ENCODE results near the gene SHE.
A peak's percentile ranks its signal among the peaks of the same experiment; 100 is the strongest.
"Not testable (repeated sequence)": the region's sequence is repeated elsewhere in the genome, so short reads cannot be mapped to it uniquely, and the experiment has no call there.

SHE gene

DNA sequence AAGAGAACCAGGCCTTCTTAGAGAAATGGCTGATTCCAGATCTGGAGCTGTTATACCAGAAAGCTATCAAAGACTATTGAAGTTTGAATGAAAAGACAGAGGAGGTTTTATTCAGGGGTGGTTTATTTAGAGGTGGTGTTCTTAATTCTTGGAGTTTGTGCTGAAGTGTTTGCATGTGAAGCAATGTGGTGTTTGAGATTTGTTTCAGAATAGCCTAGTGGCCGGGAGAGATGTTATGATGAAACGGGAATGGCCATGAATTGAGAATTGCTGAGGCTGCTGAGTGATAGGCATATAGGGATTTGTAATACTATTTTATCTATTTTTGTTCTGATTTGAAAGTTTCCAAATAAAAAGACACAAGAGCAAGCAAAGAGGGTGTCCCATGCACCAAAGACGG, 10.5 kb upstream of the SHE start:
- DNase-seq = no peak

DNA sequence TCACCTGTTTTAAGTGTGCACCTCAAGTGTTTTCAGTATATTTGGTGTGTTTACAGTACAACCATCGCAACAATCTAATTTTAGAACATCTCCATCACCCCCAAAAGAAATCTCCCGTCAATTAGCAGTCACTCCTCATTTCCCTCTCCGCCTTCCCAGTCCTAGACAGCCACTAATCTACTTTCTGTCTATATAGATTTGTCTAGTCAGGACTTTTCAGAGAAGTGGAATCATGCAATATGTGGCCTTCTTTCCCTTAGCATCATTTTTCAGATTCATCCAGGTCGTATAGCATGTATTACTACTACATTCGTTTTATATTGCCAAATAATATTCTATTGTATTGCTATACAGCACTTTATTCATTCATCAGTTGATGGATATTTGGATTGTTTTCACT, 1.7 kb upstream of the SHE start:
- DNase-seq = no peak

DNA sequence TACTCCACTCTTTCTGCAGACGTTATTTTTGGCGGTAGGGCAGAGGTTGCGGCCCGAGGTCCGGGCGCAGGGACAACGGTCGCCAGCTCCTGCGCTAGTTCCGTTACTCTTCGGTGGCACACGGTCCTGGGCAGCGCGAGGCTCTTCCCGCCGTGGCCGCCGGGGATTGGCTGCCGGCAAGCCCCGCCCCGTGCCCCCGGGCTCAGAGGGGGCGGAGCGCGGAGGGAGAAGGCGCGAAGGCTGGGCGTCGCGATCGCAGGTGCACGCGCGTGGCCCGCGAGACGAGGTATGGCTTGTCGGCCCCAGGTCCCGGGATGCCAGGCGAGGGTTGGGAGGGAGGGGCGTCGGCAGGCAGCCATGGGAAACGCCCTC, 518 bp upstream of the SHE start:
- no peak for DNase-seq

DNA sequence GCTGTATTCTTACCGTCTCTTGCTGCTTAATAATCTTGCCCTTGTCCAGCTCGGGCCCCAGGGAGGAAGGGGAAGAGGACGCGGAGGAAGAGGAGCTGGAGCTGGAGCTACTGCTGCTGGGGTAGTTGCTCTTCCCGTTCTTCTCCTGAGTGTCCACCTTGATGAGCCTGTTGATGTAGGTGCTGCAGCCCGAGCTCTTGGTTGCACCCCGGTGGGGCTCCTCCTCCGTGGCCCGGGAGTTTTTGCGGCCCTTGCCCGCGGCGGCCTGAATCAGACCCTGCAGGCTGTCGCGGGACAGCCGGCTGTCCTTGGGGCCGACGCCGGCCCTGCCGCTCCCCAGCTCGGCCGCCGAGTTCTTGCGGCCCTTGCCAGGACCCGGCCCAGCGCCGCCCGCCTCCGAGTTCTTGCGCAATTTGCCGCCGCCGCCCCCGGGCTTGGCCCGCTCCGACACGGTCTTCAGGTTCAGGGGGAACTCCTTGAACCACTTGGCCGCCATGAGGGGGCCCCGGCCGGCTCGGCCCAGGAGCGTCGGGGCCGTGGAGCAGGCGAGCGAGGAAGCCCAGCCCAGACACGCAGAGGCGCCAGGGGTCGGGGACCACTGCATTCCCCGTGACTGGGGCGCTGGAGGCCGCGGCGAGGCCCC, 668 bp downstream of the SHE start:
- no peak for DNase-seq

DNA sequence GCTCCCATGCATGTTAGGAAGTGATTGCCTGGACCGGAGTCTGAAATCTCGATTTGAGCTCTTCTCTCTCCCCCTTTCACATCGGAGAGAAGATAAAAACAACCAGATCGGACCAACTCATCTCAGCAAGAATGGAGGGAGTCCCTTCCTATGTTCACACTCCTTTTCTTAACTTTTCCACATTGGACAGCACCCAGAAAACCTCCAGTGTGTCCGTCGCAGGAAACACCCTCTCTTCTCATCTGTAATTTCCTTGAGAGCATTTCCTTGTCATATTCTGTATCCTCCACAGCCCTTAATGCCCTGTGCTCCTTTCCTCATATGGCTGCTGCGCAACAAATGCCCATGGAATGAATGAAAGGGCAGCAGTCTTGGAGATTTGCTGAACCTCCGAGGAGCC, 1.7 kb downstream of the SHE start:
- no peak for DNase-seq

DNA sequence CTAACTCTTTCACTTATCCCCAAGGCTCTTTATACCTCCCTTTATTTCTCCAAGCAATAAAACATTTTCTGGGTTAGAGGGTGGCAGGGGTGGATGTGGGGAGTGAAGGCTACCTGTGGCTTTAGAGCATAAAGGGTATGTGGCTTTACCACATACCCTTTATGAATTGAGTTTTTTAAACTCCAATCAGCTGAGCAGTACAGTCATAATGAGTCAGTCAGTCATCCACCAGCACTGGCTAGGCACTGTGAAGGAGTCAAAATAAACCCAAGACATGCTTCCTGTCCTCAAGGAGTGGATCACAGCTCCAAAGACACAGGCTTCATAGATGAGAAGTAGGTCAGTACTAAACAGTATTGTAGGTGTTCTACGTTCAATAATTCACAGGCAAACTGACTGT, 2.8 kb downstream of the SHE start:
- no peak for DNase-seq

DNA sequence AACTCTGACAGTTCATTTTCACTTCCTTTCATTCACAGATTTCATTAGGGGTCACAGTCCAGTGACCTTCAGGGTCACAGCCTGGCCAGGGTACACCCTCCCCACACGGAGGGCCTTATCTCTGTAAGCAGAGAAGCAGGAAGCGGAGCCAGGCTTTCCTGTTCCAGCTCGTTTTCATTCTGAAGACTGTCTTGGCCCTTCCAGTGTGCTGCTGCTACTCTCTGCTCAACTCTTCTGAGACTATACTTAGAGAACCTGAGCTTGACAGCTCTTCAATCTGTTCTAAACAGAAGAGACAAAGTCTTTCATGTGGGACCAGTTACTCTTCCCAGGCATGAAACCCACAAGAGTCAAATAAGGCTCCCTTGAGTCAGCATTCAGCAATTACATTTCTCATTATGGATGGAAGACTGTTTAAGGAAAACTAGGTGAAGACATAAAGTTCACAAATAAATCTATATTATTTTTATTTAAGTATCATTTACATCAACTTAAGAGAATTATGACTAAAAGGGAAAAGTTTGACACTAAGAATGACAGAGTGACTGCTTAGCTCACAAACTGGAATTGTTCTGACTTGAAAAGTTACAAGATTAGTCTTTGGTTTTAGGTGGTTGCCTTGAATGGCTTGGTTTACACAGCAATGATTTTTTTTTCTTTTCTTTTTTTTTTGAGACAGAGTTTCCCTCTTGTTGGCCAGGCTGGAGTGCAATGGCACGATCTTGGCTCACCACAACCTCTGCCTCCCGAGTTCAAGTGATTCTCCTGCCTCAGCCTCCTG, 5.0 kb downstream of the SHE start:
- DNase-seq = no peak

DNA sequence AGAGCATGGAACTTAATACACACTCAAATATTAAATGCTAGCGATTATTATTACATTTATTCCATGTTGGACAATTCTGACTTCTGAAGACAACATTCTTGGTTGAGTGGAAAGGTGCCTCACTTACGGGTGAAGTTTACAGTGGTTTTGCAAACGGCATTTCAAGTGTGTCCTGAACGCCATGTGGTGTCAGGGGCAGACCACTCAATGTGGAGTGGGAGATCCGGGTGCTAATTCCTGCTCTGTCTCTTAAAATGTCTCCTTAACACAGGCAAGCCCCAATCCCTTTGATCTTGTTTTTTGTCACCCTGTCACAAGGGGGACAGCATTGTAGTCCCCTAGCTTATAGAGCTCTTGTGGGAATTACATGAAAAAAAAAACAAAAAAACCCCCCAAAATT, 5.8 kb downstream of the SHE start:
- no peak for DNase-seq

DNA sequence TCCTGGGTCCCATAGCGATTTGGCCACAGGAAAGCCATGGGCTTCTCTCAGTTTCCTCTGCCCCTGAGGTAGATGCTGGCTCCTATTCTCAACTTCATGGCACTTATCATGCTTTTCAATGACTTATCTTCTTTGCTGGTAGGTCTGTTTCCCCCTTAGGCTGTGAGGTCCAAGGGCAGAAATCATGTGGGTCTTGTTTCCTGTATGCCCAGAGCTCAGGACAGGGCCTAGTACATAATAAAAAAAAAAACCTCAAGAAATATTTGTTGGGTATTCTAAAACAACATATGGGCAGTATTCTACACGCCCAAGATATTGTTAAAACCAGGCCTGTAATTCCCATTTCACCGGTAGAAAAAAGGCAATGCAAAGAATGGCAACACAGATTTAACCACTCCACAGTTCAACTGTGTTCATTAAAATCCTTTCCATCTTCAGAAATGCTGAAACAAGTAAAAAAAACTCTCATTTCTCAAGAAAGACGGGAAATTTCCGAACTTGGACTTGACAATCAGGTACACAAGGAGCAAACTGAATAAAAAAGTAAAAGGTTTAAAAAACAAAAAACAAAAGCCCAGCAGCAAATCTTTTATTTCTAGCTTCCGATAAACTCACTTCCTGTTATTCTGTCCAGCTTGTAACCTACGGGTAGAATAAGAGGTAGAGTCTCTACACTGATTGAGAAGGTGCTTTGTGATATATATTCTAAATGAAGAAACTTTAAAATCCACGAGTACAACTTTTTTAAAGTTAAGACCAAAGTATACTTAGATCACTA, 6.5 kb downstream of the SHE start:
- no peak for DNase-seq

DNA sequence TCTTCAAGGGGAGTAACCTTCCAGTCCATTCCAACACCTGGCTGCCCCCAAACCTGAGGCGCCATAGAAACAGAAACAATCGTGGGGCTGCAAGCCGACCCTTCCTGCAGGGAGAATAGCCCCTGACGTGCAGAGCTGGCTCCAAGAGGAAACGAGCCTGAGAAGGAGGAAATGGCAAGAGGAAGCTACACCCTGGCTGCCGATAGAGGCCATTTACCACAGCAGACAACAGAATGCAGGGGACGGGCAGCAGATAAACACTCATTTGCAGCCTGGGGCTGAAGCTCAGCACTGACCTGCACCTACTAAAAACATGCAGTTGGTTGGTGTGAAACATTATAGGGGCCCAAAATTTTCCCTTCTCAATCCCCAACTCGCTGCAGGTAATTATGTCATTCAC, 8.9 kb downstream of the SHE start:
- no peak for DNase-seq

DNA sequence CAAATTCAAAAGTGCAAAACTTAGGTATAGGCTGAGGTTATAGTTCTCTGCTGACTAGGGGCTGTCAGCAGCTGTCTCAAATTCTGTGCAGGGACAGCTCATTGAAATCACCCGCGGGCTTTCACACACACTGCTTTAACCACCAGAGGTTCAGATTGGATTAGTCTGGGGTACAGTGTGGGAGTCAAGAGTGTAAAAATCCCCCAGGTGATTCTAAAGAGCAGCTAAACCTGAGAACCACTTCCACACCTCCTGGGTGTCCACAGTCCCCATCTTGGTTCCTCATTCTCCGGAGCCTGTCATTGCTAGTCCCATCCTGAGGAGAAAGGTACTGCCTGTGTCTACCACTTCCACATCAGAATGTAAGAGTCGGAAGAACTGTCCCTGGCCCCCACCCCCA, 10.1 kb downstream of the SHE start:
- DNase-seq = no peak

DNA sequence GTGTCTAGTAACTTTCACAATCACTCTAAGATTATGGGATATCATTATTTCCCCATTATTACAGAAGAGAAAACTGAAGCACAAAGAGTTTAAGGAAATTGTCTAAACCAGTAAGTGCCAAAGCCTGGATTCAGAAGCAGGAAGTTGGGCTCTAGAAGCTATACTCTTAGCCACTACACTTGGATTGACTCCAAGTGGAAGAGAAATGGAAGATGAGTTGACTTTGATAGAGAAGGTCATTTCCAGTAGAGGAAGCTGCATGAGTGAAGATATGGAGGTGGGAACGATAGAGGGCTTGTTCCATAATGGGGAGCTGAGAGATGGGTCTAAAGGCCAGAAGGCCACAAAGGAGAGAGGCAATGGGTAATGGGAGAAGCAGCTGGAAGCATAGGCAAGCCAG, 11.9 kb downstream of the SHE start:
- no peak for DNase-seq

DNA sequence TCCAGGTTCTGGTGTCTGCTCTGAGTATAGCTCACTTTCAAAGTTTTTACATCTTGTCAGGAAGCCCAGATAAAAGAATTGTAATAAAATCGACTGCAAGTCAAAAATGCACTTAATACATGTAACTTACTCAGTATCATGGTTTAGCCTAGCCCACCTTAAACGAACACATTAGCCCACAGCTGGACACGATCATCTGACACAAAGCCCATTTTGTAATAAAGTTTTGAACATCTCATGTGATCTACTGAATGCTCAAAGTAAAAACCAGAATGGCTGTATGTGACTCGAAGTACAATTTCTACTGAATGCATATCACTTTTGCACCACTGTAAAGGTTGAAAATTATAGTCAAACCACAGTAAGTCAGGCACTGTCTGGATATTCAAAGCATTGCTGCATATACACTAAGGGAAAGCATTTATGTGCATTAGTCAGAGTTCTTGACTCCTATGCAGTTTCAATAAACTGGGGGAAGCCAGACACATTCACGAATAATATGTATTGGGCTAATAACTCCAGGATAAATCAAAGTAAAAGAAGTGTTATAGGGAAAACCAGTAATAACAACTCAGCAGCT, 12.4 kb downstream of the SHE start:
- DNase-seq = no peak

DNA sequence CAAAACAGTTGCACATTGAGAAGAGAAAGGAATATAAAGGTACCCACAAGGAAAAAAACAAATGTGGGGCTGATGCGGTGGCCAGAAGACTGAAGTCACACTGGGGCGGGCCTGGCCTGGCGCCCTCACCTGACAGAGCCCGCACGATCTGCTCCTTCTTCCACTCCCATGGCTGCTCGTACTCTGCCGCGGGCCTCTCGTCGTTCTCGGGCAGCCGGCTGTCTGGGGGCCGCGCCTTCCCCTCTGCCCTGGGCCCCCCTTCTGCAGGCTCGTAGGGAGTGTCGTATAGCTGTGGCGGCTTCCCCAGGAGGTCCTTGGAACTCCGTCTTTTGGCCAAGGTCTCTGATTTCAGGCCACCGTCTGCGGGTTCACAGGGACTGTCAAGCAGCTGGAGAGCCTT, 13.3 kb downstream of the SHE start:
- no peak for DNase-seq

DNA sequence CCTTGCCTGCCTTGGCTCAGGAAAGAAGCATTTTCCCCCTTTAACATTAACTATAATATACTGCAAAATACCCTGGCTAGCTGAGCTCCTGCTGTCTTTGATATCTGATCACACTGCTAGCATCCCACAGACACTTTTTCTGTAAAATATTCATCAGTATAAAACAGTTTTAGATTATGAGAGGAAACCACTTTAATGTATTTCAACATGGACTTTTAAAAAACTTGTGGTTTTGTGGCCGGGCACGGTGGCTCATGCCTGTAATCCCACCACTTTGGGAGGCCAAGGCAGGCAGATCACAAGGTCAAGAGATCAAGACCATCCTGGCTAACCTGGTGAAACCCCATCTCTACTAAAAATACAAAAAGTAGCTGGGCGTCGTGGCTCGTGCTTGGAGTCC, 15.5 kb downstream of the SHE start:
- DNase-seq = not testable (repeated sequence)

DNA sequence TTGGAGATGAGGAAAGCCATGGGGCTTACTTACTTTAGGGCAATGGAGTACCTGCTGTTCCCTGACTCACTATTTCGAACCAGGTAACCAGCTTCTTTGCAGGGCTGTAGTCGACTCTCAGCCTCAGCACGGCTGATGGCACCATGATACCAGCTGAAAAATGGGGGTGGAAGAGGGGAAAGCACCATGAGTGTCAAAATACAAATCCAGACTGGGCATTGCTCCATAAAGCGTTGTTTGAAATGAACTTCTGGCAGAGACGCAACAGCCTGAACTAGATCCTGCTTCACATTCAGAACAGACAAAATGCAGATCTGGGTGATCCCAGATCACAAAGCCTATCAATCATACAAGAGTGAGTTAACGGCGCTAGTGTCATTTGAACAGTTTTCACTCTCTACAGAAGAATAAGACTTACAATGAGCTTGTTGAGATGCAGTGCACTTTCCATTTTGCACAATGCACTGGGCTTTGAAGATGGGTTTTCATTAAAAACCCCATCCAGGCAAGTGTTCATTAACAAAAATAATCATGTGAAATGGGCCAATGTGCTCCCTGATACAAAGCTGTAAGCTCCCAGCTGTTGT, 16.2 kb downstream of the SHE start:
- no peak for DNase-seq

DNA sequence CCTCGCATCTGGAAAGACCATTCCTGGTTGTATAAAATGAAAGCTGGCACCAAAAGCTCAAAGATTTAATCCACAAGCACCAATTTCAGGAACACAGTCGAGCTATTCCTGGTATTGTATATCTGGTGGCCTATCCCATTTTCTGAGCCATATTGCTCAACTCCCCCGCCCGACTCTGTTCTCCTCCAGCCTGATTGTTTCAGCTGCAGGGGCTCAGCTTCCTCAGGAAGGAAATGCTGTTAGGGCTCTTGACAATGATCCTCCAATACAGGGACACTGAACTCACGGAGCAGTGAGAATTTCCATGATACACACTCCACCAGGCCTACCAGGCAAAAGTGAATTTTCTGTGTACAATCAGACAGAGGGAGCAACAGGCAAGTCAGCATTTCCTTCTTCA, 17.1 kb downstream of the SHE start:
- DNase-seq = no peak

DNA sequence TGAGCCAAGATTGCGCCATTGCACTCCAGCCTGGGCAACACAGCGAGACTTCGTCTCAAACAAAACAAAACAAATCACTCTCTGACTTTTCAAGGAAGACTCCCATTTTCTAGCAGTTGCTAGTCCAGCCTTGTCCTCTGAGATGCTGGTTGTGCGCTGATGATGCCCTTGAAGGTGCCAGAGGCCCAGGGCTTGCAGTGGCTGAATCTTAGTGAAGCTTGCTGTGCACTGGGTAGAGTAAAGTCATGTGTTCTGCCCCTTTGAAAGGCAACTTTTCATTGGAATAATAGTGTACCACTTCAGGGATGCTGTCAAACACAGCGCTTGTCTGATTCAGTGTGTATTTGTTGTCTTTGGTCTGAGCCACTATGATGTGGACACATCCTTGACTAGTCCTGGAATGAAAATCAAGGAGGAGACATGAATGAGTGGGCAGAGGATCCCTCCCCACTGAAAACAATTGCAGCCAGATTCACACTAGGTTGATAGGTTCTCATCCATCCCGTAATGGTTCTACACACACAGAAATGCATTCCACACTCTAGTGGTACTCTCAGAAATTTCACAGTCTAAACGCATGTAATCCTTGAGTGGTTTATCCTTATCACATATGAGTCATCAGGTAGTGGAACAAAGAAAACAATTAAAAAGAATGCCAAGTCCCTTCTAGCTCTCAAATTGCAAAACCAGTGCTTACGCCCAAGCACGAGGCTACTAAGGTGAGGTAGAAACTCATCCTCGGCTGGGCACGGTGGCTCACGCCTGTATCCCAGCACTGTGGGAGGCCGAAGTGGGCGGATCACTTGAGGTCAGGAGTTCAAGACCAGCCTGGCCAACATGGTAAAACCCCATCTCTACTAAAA, 18.0 kb downstream of the SHE start:
- DNase-seq = no peak

DNA sequence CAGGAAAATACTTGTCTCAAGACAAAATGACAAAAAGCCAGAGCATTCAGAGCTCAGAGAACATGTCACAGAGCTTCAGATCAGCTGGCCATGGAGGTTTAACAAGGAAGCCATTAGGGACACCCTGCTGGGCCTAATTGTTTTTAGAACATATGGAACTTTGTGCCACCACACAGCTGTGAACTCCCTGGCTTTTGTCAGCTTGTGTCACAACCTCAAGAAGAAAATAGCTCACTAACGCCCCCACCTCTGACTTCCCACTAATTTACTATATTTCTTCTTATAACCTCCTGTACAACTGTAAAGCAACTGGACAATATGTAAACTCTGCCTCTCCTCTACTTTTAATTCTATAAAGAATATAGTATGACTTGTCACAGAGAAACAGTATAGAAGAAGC, 21.2 kb downstream of the SHE start:
- DNase-seq = no peak

DNA sequence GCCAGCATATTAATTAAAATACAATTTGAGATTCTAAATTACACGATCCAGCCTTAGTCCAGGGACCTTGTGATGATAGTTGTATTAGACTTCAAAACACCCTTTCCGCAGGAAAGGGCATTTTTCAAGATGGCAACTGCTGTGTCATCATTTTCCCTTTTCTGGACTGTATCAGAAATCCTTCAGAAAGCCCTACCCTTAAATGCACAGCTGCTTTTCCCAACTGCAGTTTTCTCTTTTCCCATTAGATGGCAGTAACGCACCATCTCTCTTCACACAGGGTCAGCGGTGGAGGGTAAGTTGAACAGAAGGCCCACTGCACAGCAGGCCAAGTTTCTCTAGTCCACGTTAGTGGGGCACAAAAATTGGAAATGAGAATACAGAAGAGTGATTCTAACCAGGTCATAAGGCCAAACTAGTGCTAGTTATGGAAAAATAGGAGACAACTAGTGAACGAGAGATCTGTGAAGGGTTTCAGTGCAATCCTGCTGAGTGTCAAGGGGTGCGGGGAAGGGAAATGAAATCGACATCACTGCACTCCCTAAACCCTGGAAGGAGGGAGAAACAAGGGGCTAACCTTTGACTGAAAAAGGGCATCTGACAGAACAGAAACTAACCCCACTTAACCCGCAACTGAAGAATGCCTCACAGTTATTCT, 22.3 kb downstream of the SHE start:
- peak; percentile 76 for DNase-seq

DNA sequence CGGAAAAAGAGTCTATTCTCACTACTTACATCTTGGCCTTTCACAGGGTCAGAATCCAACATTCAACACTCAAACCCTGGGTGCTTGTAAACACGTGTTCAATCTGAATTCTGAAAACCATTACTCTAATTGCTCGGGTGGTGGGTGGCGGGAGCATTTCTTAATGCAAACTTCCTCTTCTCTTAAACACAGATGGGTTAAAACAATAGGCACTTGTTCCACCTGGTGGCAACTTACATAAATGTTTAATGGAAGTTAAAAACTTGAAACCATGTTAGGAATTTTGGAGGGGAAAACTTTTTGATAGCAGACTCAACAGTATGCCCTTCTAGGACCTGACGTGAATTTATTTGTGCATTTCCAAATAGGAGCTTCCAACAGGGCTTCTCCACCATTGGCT, 23.6 kb downstream of the SHE start:
- DNase-seq = no peak

DNA sequence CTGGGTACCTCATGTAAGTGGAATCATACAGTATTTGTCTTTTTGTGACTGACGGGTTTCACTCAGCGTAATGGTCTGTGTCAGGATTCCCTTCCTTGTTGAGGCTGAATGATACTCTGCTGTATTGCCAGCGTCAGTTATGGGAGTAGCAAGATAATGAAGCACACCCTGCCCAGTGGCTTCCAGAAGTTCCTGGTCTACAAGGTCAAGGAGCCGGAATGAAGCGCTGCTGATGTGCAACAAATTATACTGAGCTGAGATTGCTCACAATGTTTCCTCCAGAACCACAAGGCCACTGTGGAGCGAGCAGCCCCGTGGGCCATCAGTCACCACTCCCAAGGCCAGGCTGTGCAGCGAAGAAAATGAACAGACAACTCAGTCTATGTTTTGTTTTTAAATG, 24.2 kb downstream of the SHE start:
- DNase-seq = no peak
